ENCODE results near the gene CDC25B.

- peak; percentile 36 to 81 (median 54) for TF ChIP-seq CTCF (IDR thresholded peaks at IDR 0.05)
- TF ChIP-seq POLR2A (IDR thresholded peaks at IDR 0.05), result peak; percentile 26
Measured at GRCh38 chr20:3795511-3796468, at the start of gene CDC25B.

All from prostate gland (tissue), 2 donors.